Upper lobe of right lung (tissue), 1 donor: ENCODE measurements around the gene SDCCAG8. TPM values are rescaled to one million over a fixed set of nuclear protein-coding genes. Genes with fewer than 3 reads are reported as not detected.

Source experiments
- ATAC-seq: fragments of 200-7000 bp; cut with Tn5 transposase; one replicate; pipeline ENCODE4 v1.9.1; 2020; ENCODE audit warnings: mild to moderate bottlenecking, moderate library complexity
- DNase-seq: peaks from one replicate; pipeline ENCODE4 v3.0.0-alpha.2; 2020
- H3K27ac ChIP-seq: fragments of 200-600 bp; one replicate; pipeline ENCODE4 v1.8.0; 2022
- H3K27me3 ChIP-seq: fragments of 200-600 bp; one replicate; pipeline ENCODE4 v1.8.0; 2022; ENCODE audit warnings: mild to moderate bottlenecking
- H3K36me3 ChIP-seq: fragments of 200-600 bp; one replicate; pipeline ENCODE4 v1.8.0; 2022
- H3K4me1 ChIP-seq: fragments of 200-600 bp; one replicate; pipeline ENCODE4 v1.8.0; 2022
- H3K4me3 ChIP-seq: fragments of 200-600 bp; one replicate; pipeline ENCODE4 v1.8.0; 2022; ENCODE audit warnings: mild to moderate bottlenecking
- H3K9me3 ChIP-seq: fragments of 200-600 bp; one replicate; pipeline ENCODE4 v1.8.0; 2022
- intact Hi-C: fragments of 100-400 bp; cut with DNase I; formaldehyde crosslinking; loops from one replicate; pipeline ENCODE4 v1.11.0; 2022
- total RNA-seq: library from RNA; stranded (reverse); fragmentation: NEBNext Ultra II Directional; extraction: Animal tissue kit (Norgen Biotek cat#: 25700); gene quantifications from one replicate; pipeline ENCODE4 v1.2.1, GENCODE V29; 2021
- TF ChIP-seq, protein P1 (sequence below): fragments of 200-600 bp; IDR thresholded peaks from one replicate; pipeline ENCODE4 v1.8.0; 2022; ENCODE audit warnings: antibody characterized with exemption
- donor health status: DM: no; HTN: yes; CAD: no; lungs with severe emphysema.

SDCCAG8 gene
- total RNA-seq, 1 donor from 2014 or later = 71.9 TPM

DNA sequence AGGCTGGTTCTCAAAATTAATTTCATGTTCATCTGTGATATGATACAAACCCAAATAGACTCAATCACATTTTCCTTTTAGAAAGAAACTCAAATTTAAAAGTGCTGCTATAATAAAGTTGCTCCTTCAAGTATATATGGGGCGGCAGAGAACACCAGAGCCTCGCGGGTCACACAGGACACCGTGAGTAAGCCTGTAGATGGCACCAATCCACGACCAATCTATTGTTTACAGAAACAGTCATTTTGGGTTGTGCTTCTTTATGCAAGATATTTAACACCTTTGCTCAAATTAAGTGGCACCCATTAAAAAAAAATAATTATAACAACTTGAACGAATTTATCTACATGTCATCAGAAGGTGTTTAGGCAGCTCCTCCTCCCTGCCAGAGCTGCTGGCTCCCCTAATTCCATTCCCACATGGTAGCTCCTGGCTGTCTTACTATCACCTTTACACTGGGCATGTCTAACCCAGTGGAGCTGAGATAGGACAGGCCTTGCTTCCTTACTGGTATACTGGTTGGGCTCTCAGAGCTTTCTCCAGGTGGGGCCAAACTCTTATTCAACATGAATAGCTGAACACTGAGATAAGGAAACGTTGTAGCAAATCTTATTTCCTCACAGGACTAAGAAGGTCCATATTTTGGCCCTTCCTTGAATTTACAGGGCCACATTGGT is 287.0 kb downstream of the SDCCAG8 start:
- Histone ChIP-seq H3K4me1 (no peaks in the 10 kb centered on the region), H3K4me3 (no peak overlapping the region), H3K36me3 (peaks cover 5% of the 10 kb centered on the region), H3K9me3 (no peaks in the 10 kb centered on the region), H3K27me3 (no peaks in the 10 kb centered on the region), H3K27ac (no peak overlapping the region)
- no peak for DNase-seq
- no peak for ATAC-seq
- intact Hi-C loops = no loop called here
- TF ChIP-seq, protein P1, sequence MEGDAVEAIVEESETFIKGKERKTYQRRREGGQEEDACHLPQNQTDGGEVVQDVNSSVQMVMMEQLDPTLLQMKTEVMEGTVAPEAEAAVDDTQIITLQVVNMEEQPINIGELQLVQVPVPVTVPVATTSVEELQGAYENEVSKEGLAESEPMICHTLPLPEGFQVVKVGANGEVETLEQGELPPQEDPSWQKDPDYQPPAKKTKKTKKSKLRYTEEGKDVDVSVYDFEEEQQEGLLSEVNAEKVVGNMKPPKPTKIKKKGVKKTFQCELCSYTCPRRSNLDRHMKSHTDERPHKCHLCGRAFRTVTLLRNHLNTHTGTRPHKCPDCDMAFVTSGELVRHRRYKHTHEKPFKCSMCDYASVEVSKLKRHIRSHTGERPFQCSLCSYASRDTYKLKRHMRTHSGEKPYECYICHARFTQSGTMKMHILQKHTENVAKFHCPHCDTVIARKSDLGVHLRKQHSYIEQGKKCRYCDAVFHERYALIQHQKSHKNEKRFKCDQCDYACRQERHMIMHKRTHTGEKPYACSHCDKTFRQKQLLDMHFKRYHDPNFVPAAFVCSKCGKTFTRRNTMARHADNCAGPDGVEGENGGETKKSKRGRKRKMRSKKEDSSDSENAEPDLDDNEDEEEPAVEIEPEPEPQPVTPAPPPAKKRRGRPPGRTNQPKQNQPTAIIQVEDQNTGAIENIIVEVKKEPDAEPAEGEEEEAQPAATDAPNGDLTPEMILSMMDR = no peak

DNA sequence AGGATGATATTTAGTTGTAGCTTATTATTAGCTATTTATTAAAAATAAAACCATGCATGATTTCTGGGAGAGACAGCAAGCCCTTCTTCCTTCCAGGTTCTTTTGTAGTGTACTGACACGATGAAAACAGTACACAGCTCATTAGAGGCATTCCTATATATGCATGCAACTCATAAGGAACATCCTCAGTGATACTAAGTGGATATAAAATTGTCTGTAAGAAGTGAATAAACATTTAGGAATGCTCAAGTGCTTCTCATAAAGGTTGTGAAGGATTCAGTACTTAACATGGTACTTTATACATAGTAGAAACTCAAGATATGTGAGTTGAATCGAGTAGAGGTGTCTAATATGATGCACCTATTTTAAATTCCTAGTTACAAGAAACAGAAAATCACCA is 287.7 kb downstream of the SDCCAG8 start:
- no peak overlapping the region for H3K4me3 ChIP-seq
- H3K27me3 ChIP-seq = no peaks in the 10 kb centered on the region
- TF ChIP-seq, protein P1 = no peak
- intact Hi-C loops = no loop called here
- DNase-seq (no peak), ATAC-seq (no peak)
- H3K27ac ChIP-seq = no peak overlapping the region
- no peaks in the 10 kb centered on the region for H3K4me1 ChIP-seq
- H3K36me3 ChIP-seq = peaks cover 5% of the 10 kb centered on the region
- H3K9me3 ChIP-seq = no peaks in the 10 kb centered on the region

DNA sequence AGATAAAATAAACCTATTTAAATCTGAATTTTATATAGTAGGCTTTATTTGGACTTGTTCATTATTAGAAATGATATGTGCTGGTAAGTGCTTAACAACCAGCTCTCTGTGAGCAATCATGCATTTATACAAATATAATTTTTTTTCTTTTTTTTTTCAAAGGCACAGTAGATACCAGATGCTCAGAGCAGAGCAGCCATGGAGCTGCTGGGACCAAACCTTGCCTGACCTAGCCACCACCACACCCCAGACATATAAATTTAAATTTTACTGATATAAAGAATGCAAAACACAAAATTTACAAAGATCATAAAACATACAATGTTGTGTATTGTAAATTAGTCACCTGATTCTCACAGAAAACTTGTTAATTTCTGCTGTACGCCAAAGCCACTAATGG is 290.6 kb downstream of the SDCCAG8 start:
- TF ChIP-seq, protein P1 = no peak
- H3K36me3 ChIP-seq = no peaks in the 10 kb centered on the region
- H3K4me3 ChIP-seq = no peak overlapping the region
- no peaks in the 10 kb centered on the region for H3K4me1 ChIP-seq
- no peaks in the 10 kb centered on the region for H3K9me3 ChIP-seq
- ATAC-seq (no peak), DNase-seq (no peak)
- no peak overlapping the region for H3K27ac ChIP-seq
- intact Hi-C loops = no loop called here
- H3K27me3 ChIP-seq = no peaks in the 10 kb centered on the region

DNA sequence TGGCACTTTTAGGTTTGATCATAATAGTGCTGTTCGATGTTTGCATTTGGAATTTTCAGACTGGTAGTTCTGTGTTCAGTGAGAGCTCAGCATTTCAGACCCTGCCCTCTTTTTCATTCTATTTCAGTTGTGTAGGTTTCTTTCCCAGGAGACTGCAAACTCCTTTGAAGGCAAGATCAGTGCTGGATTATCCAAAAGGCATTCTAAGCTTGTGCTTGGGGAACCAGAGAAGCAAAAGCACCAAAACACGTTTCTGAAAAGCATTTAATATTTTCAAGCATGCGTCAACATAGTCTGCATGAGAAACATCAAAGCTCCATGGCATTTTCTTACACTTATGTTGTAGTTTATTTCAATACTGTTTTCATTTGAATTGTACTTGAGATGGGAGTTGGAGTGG is 292.1 kb downstream of the SDCCAG8 start:
- TF ChIP-seq, protein P1 = no peak
- no peaks in the 10 kb centered on the region for H3K36me3 ChIP-seq
- DNase-seq (no peak), ATAC-seq (no peak)
- intact Hi-C loops = no loop called here
- H3K4me1 ChIP-seq = no peaks in the 10 kb centered on the region
- H3K27me3 ChIP-seq = no peaks in the 10 kb centered on the region
- no peak overlapping the region for H3K4me3 ChIP-seq
- no peaks in the 10 kb centered on the region for H3K9me3 ChIP-seq
- no peak overlapping the region for H3K27ac ChIP-seq

DNA sequence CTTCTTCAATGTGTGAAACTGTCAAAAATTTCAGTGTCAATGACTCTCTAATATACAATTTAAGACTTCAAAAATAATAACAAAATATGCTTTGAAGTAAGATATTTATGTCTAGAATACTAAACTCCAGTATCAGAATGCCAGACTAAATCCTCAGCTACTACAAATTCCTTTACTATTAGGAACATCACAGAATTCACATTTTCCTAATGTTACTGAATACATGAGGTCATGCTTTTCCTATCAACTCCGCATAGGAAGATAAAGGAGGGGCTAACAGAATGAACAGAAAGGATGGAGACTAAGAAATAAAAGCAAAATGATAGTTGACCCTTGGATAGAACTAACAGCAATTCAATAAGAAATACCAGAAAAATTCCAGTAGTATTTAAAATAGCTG is 292.7 kb downstream of the SDCCAG8 start:
- no peak overlapping the region for H3K4me3 ChIP-seq
- H3K27me3 ChIP-seq = no peaks in the 10 kb centered on the region
- intact Hi-C loops = no loop called here
- no peaks in the 10 kb centered on the region for H3K9me3 ChIP-seq
- no peaks in the 10 kb centered on the region for H3K36me3 ChIP-seq
- no peaks in the 10 kb centered on the region for H3K4me1 ChIP-seq
- TF ChIP-seq, protein P1 = no peak
- ATAC-seq (no peak), DNase-seq (no peak)
- H3K27ac ChIP-seq = no peak overlapping the region

DNA sequence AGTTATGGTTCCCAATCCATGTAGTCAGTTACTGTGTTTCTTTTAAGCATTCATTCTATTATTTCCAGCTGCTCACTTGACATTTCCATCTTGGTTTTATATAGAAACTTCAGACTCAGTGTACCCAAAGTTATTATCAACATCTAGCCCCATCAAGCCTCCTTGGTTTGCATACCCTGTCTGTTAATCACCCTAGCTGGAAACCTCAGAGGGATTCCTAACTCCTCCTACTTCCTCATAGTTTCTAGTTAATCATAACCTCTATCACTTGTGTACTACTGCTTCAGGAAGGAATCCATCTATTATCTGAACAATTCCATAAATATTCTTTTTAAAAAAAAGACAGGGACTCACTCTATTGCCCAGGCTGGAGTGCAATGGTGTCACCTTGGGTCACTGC is 293.3 kb downstream of the SDCCAG8 start:
- TF ChIP-seq, protein P1 = no peak
- H3K9me3 ChIP-seq = no peaks in the 10 kb centered on the region
- ATAC-seq = no peak
- H3K36me3 ChIP-seq = no peaks in the 10 kb centered on the region
- H3K27ac ChIP-seq = no peak overlapping the region
- no peaks in the 10 kb centered on the region for H3K4me1 ChIP-seq
- DNase-seq = no peak
- no peaks in the 10 kb centered on the region for H3K27me3 ChIP-seq
- no peak overlapping the region for H3K4me3 ChIP-seq
- intact Hi-C loops = no loop called here
